Right atrium auricular region (tissue), 2 donors: ENCODE measurements around the gene MALT1. TPM values are rescaled to one million over a fixed set of nuclear protein-coding genes. Genes with fewer than 3 reads are reported as not detected.

Experiments
- DNase-seq: peaks from one replicate; pipeline ENCODE4 v3.0.0-alpha.2; 2019; ENCODE audit warnings: low spot score
- H3K27ac ChIP-seq, 2 donors: fragments of 200-600 bp; sonication (generic); 1 replicate in 1 of 2; 2 replicates in 1 of 2; pipeline ENCODE4 v1.5.1; 2016 to 2019
- H3K27me3 ChIP-seq, 2 donors: fragments of 200-600 bp; sonication (generic); one replicate each; pipeline versions ENCODE4 v1.5.1 to v1.6.0; 2017 to 2019
- H3K36me3 ChIP-seq: fragments of 200-600 bp; sonication (generic); one replicate; pipeline ENCODE4 v1.5.1; 2016
- H3K4me1 ChIP-seq, 2 donors: fragments of 200-600 bp; sonication (generic); one replicate each; pipeline versions ENCODE4 v1.5.1 to v1.6.0; 2017 to 2019
- H3K4me3 ChIP-seq, 2 donors: fragments of 200-600 bp; sonication (generic); 1 replicate in 1 of 2; 2 replicates in 1 of 2; pipeline ENCODE4 v1.5.1; 2017 to 2019; ENCODE audit warnings: mild to moderate bottlenecking in 1 of 2, moderate library complexity in 1 of 2
- H3K9me3 ChIP-seq, 2 donors: fragments of 200-600 bp; sonication (generic); one replicate each; pipeline ENCODE4 v1.5.1; 2019
- CTCF ChIP-seq, 2 donors: fragments of 200-600 bp; sonication (generic); IDR thresholded peaks; one replicate each; pipeline ENCODE4 v1.5.1; 2019; ENCODE audit warnings: antibody characterized with exemption in 2 of 2
- total RNA-seq, 2 donors: library from RNA; depleted of rRNA; stranded (reverse); fragments of >200 nt; gene quantifications; one replicate each; pipeline ENCODE4 v1.1.0, GENCODE V29; 2016

Gene MALT1
- total RNA-seq, 2 donors from 2014 or later, result 9.9 to 10.9 TPM

DNA sequence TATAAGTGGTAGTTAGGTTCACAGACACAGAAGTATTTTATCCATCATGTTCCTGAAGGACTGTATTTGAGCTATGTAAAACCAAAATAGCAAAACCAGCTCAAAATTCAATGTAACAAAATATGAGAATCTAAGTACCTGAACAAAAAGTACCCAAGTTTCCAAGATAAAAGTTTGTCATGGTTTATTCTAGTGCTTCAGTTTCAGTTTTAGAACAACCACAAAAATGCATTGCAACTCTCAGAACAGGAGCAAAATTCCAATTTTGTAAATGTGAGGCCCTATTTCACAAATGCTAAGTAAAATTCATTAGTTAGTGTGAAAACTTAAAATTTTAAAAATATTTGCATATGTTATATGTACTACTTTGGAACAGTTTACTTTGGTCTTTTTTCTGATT, 37.4 kb upstream of the MALT1 start:
- no peak for DNase-seq
- Histone ChIP-seq H3K4me1 (no peaks in the 10 kb centered on the region), H3K27me3 (no peaks in the 10 kb centered on the region), H3K36me3 (no peaks in the 10 kb centered on the region), H3K4me3 (no peak overlapping the region), H3K27ac (no peak overlapping the region), H3K9me3 (no peaks in the 10 kb centered on the region)
- TF ChIP-seq CTCF (IDR thresholded peaks at IDR 0.05), result no peak

DNA sequence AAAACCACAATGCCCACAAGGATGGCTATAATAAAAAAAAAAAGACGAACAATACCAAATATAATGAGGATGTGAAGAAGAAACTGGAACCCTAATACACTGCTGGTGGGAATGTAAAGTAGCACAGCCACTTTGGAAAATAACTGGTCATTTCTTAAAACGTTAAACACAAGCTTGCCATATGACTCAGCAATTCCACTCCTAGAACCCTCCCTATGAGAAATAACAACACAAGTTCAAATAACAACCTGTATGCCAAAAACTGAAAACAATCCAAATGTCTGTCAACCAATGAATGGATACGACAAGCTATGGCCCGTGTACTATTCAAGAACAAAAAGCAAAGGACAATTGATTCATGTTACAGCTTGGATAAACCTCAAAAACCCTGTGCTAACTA, 35.4 kb upstream of the MALT1 start:
- no peaks in the 10 kb centered on the region for H3K9me3 ChIP-seq
- no peak overlapping the region for H3K27ac ChIP-seq
- no peaks in the 10 kb centered on the region for H3K36me3 ChIP-seq
- no peaks in the 10 kb centered on the region for H3K27me3 ChIP-seq
- no peaks in the 10 kb centered on the region for H3K4me1 ChIP-seq
- DNase-seq, result no peak
- TF ChIP-seq CTCF (IDR thresholded peaks at IDR 0.05), result no peak
- H3K4me3 ChIP-seq, result no peak overlapping the region

GRCh38 chr18:58637197-58637596, 34.1 kb upstream of the MALT1 start:
- Histone ChIP-seq H3K4me1 (no peaks in the 10 kb centered on the region), H3K4me3 (no peak overlapping the region), H3K9me3 (no peaks in the 10 kb centered on the region), H3K27me3 (no peaks in the 10 kb centered on the region), H3K36me3 (no peaks in the 10 kb centered on the region), H3K27ac (no peak overlapping the region)
- no peak for DNase-seq
- no peak for TF ChIP-seq CTCF (IDR thresholded peaks at IDR 0.05)

- no peaks in the 10 kb centered on the region for H3K36me3 ChIP-seq
- DNase-seq, result no peak
- H3K27ac ChIP-seq, result no peak overlapping the region
- no peaks in the 10 kb centered on the region for H3K27me3 ChIP-seq
- no peak for TF ChIP-seq CTCF (IDR thresholded peaks at IDR 0.05)
- no peak overlapping the region for H3K4me3 ChIP-seq
- no peaks in the 10 kb centered on the region for H3K4me1 ChIP-seq
- no peaks in the 10 kb centered on the region for H3K9me3 ChIP-seq
Measured at GRCh38 chr18:58637946-58638345, 33.3 kb upstream of the MALT1 start.

GRCh38 chr18:58638441-58638840, 32.8 kb upstream of the MALT1 start:
- no peak overlapping the region for H3K4me3 ChIP-seq
- H3K36me3 ChIP-seq, result no peaks in the 10 kb centered on the region
- no peaks in the 10 kb centered on the region for H3K4me1 ChIP-seq
- H3K9me3 ChIP-seq, result no peaks in the 10 kb centered on the region
- no peak for DNase-seq
- no peak for TF ChIP-seq CTCF (IDR thresholded peaks at IDR 0.05)
- H3K27ac ChIP-seq, result no peak overlapping the region
- no peaks in the 10 kb centered on the region for H3K27me3 ChIP-seq

DNA sequence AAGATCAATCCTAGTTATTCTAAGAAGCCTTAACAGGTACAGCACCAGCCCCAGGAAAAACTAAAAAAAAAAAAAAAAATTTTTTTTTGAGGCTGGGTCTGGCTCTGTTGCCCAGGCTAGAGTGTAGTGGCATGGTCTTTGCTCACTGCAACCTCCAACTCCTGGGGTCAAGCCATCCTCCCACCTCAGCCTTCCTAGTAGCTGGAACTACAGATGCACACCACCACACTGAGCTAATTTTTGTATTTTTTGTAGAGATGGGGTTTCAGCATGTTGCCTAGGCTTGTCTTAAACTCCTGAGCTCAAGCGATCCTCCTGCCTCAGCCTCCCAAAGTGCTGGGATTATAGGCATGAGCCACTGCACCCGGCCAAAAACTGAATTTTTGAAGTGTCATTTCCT, 32.0 kb upstream of the MALT1 start:
- TF ChIP-seq CTCF (IDR thresholded peaks at IDR 0.05), result no peak
- Histone ChIP-seq H3K9me3 (no peaks in the 10 kb centered on the region), H3K36me3 (no peaks in the 10 kb centered on the region), H3K27me3 (no peaks in the 10 kb centered on the region), H3K27ac (no peak overlapping the region), H3K4me1 (no peaks in the 10 kb centered on the region), H3K4me3 (no peak overlapping the region)
- DNase-seq, result no peak
